GM19438 (cell line): ENCODE measurements around the gene DNM1.
"Not testable (repeated sequence)": the region's sequence is repeated elsewhere in the genome, so short reads cannot be mapped to it uniquely, and the experiment has no call there.

ENCODE experiments used
- ATAC-seq: cut with Tn5 transposase; IDR thresholded peaks from one replicate; pipeline ENCODE4 v1.9.1; 2021; ENCODE audit warnings: low read depth; ENCODE audit not compliant: unreplicated experiment

Gene DNM1

DNA sequence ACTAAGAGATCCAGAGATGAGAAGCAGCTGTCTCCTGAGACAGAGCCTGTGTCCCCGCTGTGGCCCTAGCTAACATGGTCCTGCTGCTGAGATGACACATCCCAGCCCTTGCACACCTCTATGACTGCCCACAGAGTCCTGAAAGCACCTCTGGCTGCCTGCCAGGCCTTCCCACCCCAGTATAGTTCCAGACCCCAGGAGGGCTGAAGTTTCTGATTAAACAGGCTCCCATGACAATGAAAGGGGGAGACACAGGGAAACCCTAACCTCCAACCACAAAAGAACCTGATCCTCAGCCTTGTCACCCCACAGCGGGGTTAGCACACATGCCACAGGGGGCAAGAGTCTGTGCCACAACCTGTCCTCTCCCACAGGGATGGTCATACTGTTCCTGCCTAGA, 27.5 kb upstream of the DNM1 start:
- ATAC-seq, result no peak

DNA sequence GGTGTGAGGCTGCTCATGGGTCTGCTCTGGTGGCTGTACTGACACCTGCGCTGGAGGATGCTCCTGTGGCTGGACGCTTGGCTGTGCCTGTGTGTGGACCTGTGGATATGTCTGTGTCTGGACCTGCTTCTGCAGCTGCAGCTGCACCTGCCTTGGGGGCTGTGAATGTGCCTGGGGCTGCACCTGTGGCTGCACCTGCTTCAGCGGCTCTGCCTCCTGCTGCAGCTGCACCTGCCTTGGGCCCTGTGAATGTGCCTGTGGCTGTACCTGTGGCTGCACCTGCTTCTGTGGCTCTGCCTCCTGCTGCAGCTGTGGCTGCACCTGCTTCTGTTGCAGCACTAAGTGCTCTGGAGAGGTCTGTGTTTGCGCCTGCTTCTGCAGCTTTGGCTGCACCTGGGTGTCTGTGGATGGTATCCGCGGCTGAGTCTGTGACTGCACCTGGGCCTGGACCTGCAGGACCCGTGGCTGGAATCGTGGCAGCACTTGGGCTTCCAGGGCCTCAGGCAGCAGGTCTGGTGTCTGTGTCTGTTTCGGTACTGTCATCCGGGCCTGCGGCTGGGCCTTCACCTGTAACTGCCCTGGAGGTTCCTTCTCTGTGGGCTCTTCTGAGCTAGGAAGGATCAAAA, 24.3 kb upstream of the DNM1 start:
- no peak for ATAC-seq

GRCh38 chr9:128180001-128180400, 23.2 kb upstream of the DNM1 start:
- no peak for ATAC-seq

- no peak for ATAC-seq
These were observed 22.7 kb upstream of the DNM1 start for GRCh38 chr9:128180447-128180846.

DNA sequence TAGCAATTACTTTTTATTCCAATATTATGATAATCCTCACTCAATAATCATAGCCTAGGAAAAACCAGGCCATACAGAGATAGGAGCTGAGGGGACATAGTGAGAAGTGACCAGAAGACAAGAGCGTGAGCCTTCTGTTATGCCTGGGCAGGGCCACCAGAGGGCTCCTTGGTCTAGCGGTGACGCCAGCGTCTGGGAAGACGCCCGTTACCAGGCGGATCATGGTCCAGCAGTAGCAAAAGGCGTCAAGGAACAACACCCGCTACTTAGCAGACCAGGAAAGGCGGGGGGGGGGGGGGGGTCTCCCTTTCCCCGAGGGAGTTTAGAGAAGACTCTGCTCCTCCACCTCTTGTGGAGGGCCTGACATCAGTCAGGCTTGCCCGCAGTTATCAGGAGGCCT, 21.7 kb upstream of the DNM1 start:
- ATAC-seq, result not testable (repeated sequence)

GRCh38 chr9:128182893-128183588, 20.1 kb upstream of the DNM1 start:
- no peak for ATAC-seq

DNA sequence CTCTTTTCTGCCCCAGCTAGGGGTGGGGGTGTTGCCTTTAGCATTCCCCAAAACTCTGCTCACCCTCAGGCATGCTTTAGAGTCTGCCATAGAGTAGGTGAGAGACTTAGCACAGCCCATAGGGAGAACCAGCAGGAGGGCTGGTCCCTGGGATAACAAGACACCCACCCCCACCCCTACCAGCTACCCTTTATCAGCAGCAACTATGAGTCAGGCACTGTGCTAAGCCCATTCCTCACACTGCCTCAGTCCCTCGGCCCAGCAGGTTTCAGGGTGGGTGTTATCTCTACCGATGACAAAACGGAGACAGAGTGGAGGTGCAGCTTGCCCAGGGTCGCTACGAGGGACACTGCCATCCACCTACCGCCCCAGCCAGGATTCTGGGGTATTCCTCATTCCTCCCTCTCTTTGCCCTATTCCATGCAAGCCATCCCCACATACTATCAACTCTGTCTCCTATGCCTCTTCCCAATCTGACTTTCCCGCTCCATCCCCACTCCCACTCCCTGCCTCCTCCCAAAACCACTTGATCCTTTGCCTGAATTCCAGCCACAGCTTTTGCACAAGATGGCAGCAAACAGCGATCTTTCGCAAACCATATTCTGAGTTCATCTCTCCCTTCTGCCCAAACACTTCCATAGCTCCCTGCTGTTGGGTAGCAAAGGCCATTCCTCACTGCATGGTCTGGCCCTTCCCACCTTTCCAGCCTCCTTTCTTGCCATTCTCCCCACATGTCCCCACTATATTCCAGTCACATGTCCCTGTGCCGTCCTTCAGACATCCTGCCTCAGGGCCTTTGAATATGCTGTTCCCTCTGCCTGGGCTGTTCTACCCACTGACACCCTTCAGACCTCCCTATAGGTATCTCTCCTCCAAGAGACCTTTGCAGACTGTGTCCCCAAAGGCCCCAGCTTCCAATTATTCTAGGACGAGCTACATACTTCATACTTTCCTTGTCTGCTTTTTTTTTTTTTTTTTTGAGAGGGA, 16.9 kb upstream of the DNM1 start:
- no peak for ATAC-seq

GRCh38 chr9:128187361-128187760, 15.8 kb upstream of the DNM1 start:
- no peak for ATAC-seq

- ATAC-seq, result no peak
These were observed 15.0 kb upstream of the DNM1 start for GRCh38 chr9:128188209-128188608.

GRCh38 chr9:128190013-128190412, 13.2 kb upstream of the DNM1 start:
- ATAC-seq, result no peak

DNA sequence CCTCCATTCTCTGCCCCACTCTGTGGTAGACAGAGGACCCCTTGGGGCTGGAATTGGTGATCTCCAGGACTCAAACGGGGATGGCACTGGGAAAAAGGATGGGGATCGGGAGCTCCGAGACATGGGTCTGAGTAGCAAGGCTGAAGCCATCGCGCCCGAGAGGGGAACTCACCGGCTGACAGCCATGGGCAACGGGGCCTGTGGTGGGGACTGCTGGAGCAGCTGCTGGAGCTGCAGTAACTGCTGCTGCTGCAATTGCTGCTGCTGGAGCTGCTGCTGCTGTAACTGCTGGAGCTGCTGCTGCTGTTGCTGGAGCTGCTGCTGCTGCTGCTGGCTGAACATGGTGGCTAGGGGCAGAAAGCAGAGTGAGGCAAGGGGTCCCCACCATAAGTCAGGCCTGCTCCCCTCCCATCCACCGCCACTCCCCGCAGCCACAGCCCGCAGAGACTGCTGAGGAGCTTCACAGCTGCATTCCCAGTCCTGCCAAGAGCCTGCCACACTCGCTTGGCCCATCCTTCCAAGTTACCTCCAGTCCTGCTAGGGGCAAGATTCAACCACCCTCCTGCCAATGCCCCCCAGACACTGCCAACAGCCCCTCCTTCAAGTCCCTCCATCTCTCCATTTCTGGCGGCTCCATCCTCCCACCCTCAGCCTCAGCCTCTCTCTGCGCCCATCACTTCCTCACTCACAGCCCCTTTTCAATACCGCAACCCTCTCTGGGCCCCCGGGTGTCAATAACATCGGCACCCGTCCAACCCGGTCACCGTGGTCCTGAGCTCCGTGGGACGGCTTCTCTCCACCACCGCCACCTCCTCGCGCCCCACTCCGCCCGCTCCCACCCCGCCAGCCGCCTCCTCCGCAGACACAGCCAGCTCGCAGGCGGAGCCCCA, 12.4 kb upstream of the DNM1 start:
- peak; percentile 28 for ATAC-seq

DNA sequence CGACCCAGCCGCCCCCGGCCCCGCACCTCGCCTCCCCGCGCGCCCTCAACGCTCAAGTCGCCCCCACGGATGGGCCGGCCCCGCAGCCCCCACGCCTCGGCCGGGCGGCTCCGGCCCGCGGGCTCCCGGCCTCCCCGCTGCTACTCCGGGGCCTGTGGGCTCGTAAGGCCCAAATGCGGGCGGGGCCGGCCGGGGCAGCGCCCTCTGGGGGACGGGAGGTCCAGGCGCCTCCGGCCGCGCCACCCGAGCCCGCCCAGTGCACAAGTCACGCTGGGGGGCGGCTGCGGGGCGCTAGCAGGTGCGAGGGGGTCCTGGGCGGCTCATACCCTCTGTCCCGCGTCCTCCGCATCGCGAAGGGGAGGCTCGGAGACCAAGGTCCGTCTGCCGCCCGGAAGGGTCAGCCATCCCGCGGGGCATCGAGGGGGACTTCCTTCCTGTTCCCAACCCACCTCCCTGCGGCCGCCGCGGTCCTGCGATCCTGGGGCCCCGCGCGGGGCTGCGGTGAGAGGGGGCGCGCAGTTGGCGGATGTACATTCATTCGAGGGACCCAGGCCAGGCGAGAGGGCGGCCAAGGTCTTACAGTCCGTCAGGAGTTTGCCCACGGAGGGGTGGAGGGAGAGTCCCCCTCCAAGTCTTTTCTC, 11.7 kb upstream of the DNM1 start, which contains the start of gene CIZ1:
Gene CIZ1, minus strand, starts transcription at position 167 of the 641 bp plus-strand sequence. CDS start 715 bp downstream, outside the sequence.
- peak; percentile 70 for ATAC-seq

GRCh38 chr9:128192601-128193371, 10.4 kb upstream of the DNM1 start:
- peak; percentile 70 for ATAC-seq

DNA sequence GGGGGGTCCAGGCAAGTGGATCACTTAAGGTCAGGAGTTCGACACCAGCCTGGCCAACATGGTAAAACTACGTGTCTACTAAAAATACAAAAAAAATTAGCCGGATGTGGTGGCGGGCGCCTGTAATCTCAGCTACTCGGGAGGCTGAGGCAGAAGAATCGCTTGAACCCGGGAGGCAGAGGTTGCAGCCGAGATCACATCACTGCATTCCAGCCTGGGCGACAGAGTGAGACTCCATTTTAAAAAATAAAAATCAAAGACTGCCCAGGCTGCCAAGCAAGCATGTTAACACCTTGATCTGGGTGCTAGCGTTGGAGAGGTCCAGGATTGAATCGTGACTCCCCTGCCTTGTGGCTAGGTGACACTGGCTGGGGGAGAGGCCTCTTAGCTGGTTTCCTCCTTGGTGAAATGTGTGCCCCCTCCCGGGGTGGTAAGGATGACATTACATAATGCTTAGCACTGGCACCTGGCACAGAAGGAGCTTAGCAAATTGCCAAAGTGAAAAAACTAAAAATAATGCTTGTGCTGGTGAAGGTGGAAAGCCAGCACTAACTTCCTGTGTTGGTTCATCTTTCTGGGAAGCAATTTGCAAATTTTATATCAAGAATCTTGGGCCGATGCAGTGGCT, 9.6 kb upstream of the DNM1 start:
- ATAC-seq, result no peak

- ATAC-seq, result no peak
These were observed 1.5 kb upstream of the DNM1 start for GRCh38 chr9:128201441-128202369.

DNA sequence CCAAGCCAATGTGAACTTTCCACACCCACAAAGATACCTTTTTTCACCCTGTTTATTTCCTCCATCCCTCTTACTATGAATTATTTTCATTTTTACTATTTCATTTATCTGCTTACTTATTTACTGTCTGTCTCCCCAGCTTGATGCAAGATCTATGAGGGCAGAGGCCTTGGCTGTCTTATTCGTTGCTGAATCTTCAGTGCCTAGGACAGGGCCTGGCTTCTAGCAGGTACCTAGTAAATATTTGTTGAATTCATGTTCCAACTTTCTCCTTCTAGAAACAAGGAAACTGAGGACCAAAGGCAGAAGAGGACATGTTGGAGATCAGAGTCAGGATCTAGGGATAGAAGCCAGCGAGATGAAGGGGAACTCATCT, 543 bp upstream of the DNM1 start:
- ATAC-seq, result no peak

DNA sequence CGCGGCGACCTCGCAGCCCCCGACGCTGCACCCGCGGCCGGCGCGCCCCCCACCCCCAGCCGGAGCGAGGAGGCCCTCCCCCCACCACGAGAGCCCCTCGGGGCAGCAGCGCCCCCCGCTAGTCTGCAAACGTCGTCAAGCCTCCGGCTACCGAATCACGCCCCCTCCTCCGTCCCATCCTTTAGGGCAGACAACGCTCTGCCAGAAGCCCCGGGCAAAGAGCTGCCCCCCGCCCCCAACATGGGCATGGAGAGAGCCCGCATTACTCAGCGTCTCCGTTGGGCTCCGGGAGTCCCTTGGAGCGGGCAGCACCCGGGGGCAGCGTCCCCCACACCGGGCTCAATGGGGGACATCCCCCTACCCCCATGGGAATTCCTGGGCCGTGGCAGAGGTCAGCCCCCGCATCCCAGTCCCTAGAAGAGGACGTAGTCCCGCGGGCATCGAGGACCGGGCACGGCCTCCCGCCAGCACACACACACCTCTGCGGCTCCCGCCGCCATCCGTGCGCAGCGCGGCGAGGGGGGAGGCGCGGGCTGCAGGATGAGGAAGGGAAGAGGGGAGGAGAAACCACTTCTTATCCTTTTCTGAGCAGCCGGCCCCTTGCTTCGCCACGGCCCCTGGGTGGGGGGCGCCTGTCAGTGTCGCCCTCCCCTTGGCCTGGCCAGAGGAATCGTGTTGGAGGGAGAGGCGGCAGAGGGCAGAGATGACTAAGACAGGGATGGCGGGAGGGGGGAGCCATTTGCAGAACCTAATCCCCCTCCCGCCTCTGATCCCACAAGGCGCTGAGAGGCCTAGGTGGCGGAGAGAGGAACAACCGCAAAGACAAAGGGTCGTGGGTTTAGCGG, 750 bp downstream of the DNM1 start:
- ATAC-seq, result no peak
